Testis (tissue), 2 donors: ENCODE measurements around the gene NR1H3.

Source experiments
- CTCF ChIP-seq, 3 experiments: fragments of 450-650 bp in 2 of 3; fragments of 200-600 bp in 1 of 3; sonication (generic) in 1 of 3; IDR thresholded peaks; one replicate each; pipeline ENCODE4 v1.5.1; 2016 to 2019; ENCODE audit warnings: antibody characterized with exemption in 3 of 3, mild to moderate bottlenecking in 2 of 3, moderate library complexity in 1 of 3
- POLR2A ChIP-seq: fragments of 450-650 bp; IDR thresholded peaks from one replicate; pipeline ENCODE4 v1.6.1; 2017; ENCODE audit warnings: antibody characterized with exemption, mild to moderate bottlenecking, moderate library complexity

DNA sequence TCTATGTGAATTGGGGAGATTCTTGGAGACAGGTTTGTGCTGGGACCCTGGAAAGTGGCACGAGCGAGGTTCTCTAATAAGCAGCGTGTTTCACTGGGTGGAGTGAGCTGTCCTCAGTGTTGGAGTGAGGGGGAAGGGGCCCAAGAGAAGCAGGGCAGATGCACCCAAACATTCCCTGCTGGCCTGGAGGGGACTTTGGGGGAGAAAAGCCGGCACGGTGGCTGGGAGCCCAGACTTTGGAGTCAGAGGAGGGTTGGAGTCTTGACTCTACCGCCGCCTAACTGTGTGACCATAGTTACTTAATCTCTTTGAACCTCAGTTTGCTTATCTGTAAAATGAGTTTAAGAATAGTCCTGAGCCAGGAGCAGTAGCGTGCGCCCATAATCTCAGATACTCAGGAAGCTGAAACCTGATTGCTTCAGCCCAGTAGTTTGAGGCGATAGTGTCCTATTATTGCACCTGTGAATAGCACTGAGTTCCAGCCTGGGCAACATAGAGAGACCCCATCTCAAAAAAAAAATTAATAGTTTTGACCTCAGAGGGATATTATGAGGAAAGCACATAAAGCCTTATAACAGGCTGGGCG lies 614 bp downstream of the NR1H3 start:
- TF ChIP-seq CTCF (IDR thresholded peaks at IDR 0.05) (no peak), POLR2A (no peak)
